Stimulated activated CD8-positive, alpha-beta memory T cell treated with anti-CD3 and anti-CD28 coated beads, Interleukin-15, amount 100 ng/mL, for 48 hours (primary cell): ENCODE measurements around the gene ANKS1A.

Experiments used
- DNase-seq, 2 donors: peaks; one replicate each; pipeline ENCODE4 v3.0.0-alpha.2; 2020; ENCODE audit warnings: low read depth in 2 of 2

Gene ANKS1A

GRCh38 chr6:35084511-35085203 lies 195.6 kb downstream of the ANKS1A start:
- no peak for DNase-seq

DNA sequence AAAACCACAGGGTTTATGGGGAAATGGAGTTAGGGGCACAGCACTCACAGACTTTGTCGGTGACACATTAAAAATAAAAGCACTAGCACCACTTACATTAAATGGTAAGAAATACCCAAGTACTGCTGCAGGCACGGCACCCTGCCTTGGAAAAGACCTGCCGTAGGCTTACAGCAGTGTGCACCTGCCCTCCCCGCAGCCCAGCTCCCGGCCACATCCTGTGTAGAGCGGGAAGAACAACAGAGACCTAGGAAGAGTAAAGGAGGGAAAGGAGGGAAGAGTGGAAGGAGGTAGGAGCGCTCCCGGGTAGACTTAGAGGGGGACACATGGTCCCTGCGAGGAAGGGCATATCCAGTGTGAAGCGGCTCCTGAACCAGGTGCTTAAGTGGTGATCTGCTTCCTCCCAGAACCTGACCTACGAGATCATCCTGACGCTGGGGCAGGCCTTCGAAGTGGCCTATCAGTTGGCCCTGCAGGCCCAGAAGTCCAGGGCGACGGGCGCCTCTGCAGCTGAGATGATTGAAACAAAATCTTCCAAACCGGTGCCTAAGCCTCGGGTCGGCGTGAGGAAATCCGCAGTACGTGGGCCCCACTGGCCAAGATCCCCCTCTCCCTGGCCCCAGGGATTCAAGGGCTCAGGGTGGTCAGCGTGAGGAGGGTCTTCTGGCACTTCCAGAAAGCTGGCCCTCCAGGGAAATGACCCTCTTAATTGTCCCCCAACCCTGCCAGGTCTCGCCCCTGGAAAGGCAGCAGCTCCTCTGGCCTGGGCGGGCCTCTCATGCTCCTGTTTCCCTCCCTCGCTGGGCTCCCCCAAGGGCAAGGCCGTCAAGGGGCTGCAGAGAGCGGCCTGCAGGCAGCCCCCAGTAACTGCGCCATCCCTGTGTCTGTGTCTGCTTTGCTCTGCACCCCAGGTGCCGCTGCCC lies 196.6 kb downstream of the ANKS1A start:
- no peak for DNase-seq

GRCh38 chr6:35086282-35086632 lies 197.2 kb downstream of the ANKS1A start:
- DNase-seq: no peak

DNA sequence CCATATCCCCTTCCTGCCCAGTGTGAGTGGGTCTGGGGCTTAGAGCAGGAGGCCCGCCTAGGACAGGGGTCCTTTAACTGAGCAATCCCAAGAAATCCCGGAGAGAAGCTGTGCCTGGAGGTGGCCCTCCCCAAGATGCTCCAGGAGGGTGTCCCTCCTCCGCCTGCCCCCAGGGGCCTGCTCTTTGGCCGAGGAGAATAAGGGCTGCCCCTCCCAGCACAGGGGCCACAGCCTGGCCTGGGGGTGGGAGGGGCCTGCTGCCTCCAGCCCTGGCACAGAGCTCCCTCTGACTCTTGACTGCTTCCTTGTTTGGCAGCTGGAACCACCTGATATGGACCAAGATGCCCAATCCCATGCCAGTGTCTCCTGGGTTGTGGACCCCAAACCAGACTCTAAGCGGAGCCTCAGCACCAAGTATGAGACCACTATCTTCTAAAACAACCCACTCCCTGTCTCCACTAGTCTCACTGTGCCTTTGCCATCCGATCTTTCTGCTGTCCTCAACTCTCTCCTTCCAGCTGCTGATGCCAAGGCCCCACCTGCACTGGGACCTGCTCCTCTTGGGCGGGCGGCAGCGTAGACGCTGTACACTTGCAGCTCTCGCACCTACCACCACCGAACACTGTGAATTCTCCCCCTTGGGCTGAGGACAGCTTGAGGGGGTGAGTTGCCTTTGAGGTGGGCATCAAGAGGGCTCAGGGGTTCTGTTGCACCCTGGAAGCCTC lies 197.7 kb downstream of the ANKS1A start:
- no peak for DNase-seq

- DNase-seq: no peak
Observed at GRCh38 chr6:35087361-35088280, 198.6 kb downstream of the ANKS1A start.

GRCh38 chr6:35088281-35089215 lies 199.5 kb downstream of the ANKS1A start:
- DNase-seq: no peak

DNA sequence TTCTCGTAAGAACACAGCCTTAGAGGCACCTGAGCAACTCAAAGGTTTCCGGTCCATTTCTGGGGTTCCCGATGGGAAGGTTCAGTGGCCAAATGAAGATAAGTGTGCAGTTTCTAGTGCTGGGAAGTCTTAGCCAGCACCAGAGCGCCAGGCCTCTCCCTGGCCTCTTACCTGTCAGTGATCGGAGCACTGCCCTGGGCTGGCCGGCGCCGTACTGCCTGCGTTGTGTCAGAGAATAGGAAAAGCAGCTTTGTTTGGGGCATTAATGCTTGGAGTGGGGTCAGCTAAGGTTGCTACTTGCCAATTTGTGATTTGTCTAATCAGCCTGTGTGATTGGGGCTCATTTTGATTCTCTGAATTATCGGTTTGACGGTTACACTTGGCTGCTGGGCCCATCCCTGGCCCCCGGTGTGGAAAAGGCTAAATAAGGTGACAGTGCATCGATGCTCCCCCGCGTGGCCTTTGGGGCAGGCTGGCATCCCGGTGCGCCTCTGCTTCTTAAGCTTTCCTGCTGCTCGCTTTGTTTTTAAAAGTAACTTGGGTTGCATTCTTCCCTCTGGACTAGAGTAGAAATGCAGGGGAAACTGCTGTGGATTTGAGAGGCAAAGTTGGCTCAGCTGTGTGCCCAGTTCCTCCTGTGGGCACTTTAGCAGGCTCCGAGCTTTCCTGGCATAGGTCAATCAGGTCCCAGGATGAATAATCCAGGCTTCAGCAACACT lies 200.3 kb downstream of the ANKS1A start:
- DNase-seq: no peak

DNA sequence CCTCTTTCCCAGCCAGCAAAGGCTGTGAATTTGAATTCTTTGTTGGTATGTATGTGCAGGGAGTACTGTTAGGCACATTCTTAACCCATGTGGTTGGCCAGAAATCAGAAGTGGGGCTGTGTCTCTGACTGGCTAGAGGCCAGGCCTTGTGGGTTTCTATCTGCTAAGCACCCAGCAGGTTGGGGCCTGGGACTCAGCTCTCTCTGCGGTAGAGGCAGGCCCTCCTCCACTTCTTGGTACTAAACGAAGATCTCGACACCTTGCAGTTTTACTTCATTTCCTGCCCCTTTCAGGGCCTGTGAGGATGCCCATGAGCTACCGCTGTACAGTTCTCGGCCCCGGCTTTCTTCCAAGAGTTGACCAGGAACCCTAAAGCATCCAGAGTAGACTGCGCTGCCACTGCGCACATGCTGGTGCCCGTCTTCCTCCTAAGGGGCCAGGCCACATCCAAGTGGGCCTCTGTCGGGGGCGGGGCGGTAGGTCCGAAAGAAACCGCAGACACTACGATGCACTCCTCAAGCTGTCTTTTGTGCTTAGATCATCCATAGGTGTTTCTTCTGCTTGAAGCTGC lies 201.0 kb downstream of the ANKS1A start:
- no peak for DNase-seq

- no peak for DNase-seq
Observed at GRCh38 chr6:35090734-35091133, 201.7 kb downstream of the ANKS1A start.

- DNase-seq: no peak
Observed at GRCh38 chr6:35091346-35092083, 202.5 kb downstream of the ANKS1A start.

DNA sequence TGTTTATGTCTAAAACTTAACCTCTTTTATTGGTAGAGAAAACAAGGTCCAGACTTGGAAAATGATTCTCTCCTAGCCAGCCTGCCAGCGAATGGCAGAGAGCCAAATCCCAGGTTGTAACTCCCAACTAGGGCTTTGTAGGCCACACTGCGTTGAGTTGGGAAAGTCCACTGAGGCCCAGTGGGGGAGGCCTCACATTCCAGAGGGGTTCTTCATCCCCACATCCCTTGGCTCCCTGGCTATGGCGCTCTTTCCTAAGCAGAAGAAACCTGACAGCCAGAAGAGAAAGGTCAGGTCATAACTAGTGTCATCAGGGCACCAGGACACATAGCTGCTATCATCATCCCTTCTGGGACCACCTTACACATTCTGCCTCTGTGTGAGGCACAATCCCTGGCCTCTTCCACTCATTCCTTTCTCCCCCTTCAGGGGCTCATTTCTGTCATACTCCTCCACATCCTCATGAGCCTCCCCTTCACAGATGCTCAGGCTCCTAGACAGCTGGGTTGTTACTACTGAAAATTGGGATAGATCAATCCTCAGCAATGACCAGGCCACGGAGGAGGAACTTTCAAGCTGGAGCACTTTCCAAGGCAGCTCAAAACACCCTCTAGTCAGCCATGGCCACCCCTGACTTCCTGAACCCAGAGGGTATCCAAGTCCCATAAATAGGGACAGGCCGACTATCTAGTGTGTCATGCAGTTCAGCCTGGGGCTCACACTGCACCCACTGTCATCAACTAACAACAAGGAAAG lies 203.5 kb downstream of the ANKS1A start:
- DNase-seq: no peak

DNA sequence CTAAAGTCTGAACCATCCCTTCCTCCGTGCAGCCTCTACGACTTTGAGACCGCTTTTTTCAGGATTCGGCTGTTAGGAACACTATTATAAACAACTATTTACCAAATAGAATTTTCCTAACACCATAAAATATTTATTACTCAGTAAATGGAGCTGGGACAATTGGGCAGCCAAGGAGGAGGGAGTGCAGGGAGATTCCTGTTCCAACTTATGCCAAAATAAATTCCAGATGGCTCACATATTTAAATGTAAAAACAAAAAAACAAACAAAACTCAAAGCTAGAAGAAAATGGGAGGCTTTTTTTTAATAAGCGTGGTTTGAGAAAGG lies 204.0 kb downstream of the ANKS1A start:
- no peak for DNase-seq

DNA sequence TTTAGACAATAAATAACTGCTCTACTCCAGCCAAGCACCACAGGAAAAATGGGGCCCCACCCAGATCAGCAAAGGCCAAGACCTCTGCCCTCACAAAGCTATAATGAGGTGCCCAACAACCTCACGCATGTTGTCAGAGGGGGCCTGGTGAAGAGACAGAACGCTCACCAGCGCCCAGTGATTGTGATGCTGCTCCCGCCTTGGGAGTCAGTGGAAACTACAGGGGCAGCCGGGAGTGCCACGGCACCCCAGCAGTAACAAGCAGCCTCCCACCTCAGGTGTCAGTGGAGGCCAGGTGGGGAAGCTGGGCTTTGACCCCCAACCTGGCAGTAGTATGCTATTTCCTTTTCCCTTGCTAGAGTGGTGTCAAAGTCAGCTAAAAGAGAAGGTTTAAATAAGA lies 204.7 kb downstream of the ANKS1A start:
- DNase-seq: no peak

DNA sequence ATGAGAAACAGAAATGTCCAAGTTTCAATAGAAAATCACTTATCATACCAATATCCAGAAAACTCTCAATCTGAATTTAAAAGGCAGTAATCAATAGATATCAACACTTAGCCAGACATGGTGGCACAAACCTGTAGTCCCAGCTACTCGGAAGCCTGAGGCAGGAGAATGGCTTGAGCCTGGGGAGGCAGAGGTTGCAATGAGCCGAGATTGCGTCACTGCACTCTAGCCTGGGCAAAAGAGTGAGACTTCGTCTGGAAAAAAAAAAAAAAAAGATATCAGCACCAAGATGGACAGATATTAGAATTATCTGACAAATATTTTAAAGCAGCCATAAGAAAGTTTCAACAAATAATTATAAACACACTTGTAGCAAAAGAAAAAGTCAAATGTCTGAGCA lies 205.1 kb downstream of the ANKS1A start:
- no peak for DNase-seq

DNA sequence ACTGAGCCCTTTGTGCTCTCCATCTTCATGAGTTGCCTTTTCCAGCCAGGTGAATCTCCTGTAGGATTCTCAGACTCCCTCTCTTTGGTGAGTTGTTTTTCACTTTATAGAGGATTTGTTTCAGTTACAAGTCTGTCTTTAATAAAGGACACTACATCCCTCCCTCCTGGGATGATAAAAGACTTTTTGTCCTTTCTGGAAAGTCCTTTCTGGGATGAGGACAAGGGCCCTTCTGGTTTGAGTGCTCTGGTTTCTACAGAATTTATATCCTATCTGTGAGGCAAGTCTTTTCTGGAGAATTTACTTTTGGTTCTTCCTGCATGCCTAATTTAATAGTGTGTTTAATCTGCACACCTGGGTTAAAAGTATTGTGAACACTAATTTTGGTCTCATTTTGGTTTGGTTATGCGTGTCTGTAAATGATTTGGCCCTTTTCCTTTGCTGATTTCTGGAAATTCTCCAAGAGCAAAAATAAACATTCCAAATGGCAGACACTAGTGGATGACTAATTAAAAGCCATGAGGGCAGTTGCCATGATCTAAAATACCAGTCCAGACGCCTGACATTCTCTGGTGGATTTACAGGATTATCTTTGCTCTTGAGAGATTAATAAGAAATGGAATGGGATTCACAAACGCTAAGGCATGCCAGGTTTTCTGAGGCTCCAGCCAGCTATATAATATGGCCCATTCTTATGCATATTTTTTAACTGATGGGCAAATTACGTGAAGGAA lies 207.2 kb downstream of the ANKS1A start:
- DNase-seq: no peak

DNA sequence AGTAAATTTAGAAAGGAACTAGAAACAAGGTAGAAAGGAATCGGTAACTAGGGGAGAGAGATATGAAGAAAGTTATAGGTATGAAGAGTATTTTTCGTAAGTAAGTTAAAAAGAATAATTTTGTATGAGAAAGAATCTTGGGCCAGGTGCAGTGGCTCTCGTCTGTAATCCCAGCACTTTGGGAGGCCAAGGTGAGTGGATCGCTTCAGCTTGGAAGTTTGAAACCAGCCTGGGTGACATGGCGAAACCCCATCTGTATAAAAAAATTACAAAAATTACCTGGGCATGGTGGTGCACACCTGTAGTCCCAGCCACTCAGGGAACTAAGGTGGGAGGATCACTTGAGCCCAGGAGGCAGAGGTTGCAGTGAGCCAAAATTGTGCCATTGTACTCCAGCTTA lies 210.1 kb downstream of the ANKS1A start:
- no peak for DNase-seq

- DNase-seq: no peak
Observed at GRCh38 chr6:35105078-35105477, 216.0 kb downstream of the ANKS1A start.
